ENCODE data around the gene WDR35.

DNA sequence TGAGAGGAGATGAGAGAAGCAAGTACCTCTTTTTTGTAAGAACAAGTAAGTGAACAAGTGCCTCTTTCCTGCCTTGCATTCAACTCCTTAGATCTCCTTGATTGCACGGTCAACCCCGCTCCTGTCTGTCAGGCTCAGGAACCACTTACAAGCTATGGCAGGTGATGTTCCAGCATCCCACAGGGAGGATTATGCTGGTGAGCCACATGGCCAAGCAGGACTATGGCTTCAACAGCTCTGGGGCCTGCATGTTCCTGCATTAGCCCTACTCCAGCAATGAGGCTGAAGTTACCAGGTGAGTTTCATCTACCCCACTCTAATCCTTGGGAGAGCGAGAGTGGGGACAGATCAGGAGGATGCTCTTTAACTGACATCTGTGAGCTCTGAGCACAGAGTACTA lies 117.6 kb downstream of the WDR35 start:
- TF ChIP-seq, protein P1, sequence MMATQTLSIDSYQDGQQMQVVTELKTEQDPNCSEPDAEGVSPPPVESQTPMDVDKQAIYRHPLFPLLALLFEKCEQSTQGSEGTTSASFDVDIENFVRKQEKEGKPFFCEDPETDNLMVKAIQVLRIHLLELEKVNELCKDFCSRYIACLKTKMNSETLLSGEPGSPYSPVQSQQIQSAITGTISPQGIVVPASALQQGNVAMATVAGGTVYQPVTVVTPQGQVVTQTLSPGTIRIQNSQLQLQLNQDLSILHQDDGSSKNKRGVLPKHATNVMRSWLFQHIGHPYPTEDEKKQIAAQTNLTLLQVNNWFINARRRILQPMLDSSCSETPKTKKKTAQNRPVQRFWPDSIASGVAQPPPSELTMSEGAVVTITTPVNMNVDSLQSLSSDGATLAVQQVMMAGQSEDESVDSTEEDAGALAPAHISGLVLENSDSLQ (IDR thresholded peaks at IDR 0.05): no peak
- TF ChIP-seq FOXM1 (IDR thresholded peaks at IDR 0.05; ENCODE audit: borderline replicate concordance) (no peak), TARDBP (IDR thresholded peaks at IDR 0.05) (no peak), FOXK2 (IDR thresholded peaks at IDR 0.05) (no peak), ELF4 (IDR thresholded peaks at IDR 0.05) (no peak), BHLHE40 (IDR thresholded peaks at IDR 0.05; ENCODE audit: borderline replicate concordance) (no peak), HDGF (IDR thresholded peaks at IDR 0.05; ENCODE audit: borderline replicate concordance) (no peak), L3MBTL2 (conservative IDR thresholded peaks at IDR 0.05) (no peak), NFRKB (IDR thresholded peaks at IDR 0.05) (no peak), SUZ12 (IDR thresholded peaks at IDR 0.05) (no peak), ZNF384 (IDR thresholded peaks at IDR 0.05) (no peak), SP1 (IDR thresholded peaks at IDR 0.05) (no peak), ARNT (IDR thresholded peaks at IDR 0.05) (no peak), FOXA1 (IDR thresholded peaks at IDR 0.05) (no peak)
